Posterior vena cava (tissue), 2 donors: ENCODE data around the gene ZFP36. TPM values are rescaled to one million over a fixed set of nuclear protein-coding genes. Genes with fewer than 3 reads are reported as not detected.

Experiments used
- DNase-seq: peaks from one replicate; pipeline ENCODE4 v3.0.0-alpha.2; 2020; ENCODE audit warnings: low spot score
- intact Hi-C, 2 donors: fragments of 100-400 bp; cut with DNase I; formaldehyde crosslinking; loops; one replicate each; pipeline versions ENCODE4 v1.14.1 to v1.14.2; 2022 to 2023
- total RNA-seq, 2 donors: library from RNA; stranded (reverse); fragmentation: NEBNext Ultra II Directional; extraction: Animal tissue kit (Norgen Biotek cat#: 25700); gene quantifications; one replicate each; pipeline ENCODE4 v1.2.1, GENCODE V29; 2021
- donor health status: DM: yes; HTN: yes; CAD: no.
- donor health status: DM: yes; HTN: yes; CAD: no.

Gene ZFP36
- total RNA-seq, 2 donors from 2014 or later = 258 to 509 TPM

- no peak for DNase-seq
- intact Hi-C loops = no loop called here
These were observed 24.6 kb upstream of the ZFP36 start for GRCh38 chr19:39381910-39382611.

GRCh38 chr19:39382991-39383828, 23.4 kb upstream of the ZFP36 start:
- no peak for DNase-seq
- intact Hi-C loops = no loop called here

DNA sequence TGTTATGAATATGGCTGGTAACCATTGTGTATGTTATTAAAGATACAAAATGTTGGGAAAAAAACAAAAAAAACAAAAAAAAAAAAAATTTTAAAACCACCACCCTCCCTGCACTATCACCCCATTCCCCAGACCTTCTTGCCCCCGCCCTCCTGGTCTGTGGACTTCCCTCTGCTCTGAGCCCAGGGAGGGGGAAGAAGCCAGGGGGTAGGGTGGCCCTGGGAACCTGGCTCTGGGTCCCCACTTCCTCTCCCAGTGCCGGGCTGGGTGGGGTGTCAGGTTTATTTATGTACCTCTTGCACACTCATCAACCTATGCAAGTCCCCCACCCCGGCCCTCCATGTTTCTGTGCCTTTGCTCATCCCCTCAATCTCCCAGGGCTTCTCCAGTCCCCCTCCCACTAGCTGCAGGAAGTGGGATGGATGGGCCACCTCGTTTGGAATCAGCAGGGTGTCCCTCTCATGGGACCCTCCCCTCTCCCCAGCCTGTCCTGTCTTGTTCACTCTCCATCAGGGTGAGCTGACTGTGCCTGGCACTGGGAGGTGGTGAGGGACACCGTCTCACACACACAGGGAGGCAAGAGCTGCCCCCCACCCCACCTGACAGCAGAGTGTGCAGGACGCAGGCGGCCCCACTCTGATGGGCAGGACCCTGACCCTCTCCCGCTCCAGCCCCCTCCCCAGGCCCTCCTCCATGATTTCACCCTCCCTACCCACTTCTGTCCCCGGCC, 21.6 kb upstream of the ZFP36 start:
- intact Hi-C loops = no loop called here
- no peak for DNase-seq

DNA sequence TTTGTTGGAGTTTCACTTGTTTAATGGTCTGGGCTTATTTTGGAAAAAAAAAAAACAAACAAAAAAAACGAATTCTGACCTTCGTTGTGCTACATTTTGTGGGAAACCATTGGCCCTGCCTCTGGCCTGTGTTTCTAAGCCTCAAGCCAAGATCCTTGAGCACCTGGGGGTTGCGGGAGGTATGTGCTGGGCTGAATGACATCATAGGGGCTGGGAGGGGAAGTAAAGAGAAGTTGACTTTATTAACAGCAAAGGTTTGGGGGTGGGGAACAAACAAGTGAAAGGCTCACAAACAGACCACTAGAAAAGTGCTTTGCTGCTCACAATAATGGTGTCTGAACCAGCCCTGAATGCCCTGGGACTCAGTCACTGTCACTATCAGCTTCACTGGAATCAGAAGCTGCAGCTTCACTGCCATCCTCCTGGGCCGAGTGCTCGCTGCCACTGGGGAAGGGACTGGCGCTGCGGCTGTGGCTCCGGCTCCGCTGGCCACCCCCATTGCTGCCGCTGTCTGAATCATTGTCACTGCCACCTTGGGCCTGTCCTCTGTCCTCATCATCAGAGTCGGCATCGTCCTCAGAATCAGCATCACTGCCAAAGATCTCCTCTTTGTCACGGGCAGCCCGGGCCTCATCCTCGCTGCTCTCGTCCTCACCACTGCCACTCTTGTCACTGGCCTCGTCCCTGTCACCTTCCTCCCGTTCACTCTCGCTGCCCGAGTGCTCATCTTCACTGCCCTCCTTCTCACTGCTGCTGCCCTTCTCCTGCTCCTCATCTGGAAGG, 20.8 kb upstream of the ZFP36 start:
- intact Hi-C loops = loop anchor here in 1 of 2 donors (2.0 kb wide), 1 partner anchor 1001 kb away; no protein-coding TSS in a partner anchor
- no peak for DNase-seq

GRCh38 chr19:39386557-39386956, 20.1 kb upstream of the ZFP36 start:
- intact Hi-C loops = loop anchor here in 1 of 2 donors (2.0 kb wide), 1 partner anchor 1002 kb away; no protein-coding TSS in a partner anchor
- DNase-seq = no peak

DNA sequence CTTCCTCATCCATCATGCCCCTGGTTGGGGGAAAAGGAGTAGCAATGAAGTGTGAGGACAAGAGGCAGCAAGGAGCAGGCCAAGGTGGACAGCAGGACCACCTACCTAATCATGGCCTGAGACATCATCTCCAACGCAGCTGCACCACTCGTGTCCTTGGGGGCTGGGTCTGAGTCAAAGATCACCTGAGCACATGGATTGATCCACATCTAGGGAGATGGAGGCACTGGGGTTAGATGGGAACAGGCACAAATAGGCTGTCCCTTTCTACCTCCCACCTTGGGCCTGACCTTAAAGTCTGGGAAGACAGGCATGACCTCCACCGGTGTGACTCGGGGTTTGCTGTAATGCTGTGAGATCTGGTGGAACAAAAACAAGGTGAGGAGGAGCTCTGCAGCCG, 18.0 kb upstream of the ZFP36 start:
- no peak for DNase-seq
- intact Hi-C loops = no loop called here

DNA sequence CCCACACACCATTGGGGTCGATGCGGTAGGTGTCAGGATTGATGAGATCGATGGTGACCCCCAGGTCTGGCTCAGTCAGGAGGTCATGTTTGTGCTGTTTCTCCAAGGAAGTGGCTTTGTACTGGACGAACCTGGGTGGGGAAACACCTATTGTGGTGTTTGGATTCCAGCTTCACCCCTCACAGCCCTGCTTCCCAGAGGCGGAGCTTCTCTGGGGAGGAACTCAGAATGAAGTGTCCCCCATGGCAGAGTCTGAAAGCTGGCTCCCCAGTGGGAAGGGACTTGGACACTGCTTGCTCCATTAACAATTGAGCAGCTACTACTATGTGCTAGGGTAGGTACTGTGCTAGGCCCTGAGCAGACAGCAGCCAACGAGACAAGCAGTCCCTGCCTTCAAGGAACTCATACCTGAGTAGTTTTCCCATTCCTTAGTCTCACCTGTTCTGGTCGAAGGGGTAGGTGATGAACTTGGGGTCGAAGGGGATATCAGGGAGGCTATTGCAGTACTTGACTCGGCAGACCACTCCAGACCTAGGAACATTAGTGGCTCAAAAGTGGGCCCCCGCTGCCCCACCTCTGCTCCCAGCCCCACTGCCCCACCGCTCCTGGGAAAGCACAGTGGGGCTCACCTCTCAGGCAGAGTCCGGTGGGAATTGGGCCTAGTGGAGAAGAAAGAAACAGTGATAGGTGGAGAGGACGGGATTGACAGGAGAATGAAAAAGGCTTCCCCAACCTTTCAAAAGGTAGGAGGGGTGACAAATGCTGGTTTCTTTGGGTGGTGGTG, 16.8 kb upstream of the ZFP36 start:
- intact Hi-C loops = no loop called here
- DNase-seq = no peak

GRCh38 chr19:39390451-39390750, 16.2 kb upstream of the ZFP36 start:
- no peak for DNase-seq
- intact Hi-C loops = no loop called here

DNA sequence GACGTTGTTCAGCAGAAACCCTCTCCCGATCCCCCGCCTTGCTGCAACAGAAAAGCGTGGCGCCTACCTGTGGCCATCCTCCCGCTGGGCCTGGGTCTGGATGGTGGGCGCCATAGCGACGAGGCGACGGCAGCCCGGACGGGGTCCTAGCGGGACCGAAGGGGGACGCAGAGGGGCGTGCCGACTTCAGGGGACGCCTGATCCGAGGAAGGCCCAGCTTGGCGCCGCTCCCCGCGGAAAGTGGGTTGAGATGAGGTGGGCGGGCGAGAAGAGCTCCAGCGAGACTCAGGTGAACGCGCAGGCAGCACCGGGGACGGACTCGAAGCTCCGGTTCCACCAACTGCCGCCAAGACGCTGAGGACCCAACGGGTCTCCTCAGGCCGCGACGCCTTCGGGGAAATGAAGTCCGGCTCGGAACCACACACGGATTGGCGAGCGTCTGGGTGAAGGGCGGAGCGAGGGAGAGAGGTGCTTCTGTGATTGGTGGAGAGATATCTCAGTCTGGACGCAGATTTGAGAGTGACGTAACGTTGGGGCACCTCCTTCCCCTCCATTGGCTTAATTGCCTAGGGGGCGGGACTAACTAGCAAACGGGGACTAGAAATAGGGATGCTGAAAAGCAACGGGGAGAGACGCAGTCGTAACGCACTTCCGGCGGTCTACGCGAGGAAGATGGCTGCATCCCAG, 15.8 kb upstream of the ZFP36 start, which contains the start of the genes MED29 and PAF1:
MED29 (plus strand) TSS at position 628 of the 687 bp plus-strand sequence; CDS start at position 673, 45 bp downstream.
PAF1 (minus strand) TSS at position 356 of the 687 bp plus-strand sequence; CDS start at position 114, 242 bp downstream.
- intact Hi-C loops = no loop called here
- DNase-seq = peak; percentile 99

- intact Hi-C loops = loop anchor here (2.0 to 5.0 kb wide), 2 partner anchors 35 to 141 kb away; no protein-coding TSS in a partner anchor
- DNase-seq = peak; percentile 98
These were observed 9.0 kb upstream of the ZFP36 start for GRCh38 chr19:39397360-39398296.

- DNase-seq = peak; percentile 95
- intact Hi-C loops = loop anchor here in 1 of 2 donors (5.0 kb wide), 1 partner anchor 34 kb away; no protein-coding TSS in a partner anchor
These were observed 8.3 kb upstream of the ZFP36 start for GRCh38 chr19:39398297-39398864.

GRCh38 chr19:39399668-39400050, 7.0 kb upstream of the ZFP36 start:
- no peak for DNase-seq
- intact Hi-C loops = loop anchor here in 1 of 2 donors (5.0 kb wide), 1 partner anchor 33 kb away; no protein-coding TSS in a partner anchor

- intact Hi-C loops = no loop called here
- no peak for DNase-seq
These were observed 6.6 kb upstream of the ZFP36 start for GRCh38 chr19:39400061-39400460.

DNA sequence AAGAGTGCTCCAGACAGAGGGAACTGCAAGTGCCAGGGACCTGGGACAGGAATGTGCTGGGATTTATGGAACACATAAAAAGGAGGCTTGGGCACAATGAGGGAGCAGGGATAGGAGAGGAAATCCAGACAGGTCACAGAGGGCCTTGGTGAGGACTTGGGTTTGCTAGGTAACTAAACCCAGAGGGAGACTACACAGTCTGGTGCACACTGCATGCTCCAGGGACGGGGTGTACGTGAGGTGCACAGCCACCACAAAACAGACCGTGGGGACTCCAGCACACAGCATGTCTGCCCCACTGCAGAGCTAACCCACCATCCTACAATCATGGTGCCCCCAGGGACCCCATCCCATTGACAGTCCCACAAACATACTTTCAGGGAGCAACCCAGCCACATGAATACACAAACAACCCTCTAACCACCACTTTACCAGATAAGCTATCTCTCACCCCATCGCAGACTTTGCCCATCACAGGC, 5.5 kb upstream of the ZFP36 start:
- intact Hi-C loops = no loop called here
- DNase-seq = no peak

GRCh38 chr19:39401549-39402345, 4.9 kb upstream of the ZFP36 start:
- peak; percentile 91 for DNase-seq
- intact Hi-C loops = no loop called here
